HG03175 (cell line): ENCODE results near the gene NPW.

Source experiments
- ATAC-seq: cut with Tn5 transposase; IDR thresholded peaks from one replicate; pipeline ENCODE4 v1.9.1; 2021; ENCODE audit warnings: mild to moderate bottlenecking, moderate library complexity; ENCODE audit not compliant: unreplicated experiment

The NPW gene

DNA sequence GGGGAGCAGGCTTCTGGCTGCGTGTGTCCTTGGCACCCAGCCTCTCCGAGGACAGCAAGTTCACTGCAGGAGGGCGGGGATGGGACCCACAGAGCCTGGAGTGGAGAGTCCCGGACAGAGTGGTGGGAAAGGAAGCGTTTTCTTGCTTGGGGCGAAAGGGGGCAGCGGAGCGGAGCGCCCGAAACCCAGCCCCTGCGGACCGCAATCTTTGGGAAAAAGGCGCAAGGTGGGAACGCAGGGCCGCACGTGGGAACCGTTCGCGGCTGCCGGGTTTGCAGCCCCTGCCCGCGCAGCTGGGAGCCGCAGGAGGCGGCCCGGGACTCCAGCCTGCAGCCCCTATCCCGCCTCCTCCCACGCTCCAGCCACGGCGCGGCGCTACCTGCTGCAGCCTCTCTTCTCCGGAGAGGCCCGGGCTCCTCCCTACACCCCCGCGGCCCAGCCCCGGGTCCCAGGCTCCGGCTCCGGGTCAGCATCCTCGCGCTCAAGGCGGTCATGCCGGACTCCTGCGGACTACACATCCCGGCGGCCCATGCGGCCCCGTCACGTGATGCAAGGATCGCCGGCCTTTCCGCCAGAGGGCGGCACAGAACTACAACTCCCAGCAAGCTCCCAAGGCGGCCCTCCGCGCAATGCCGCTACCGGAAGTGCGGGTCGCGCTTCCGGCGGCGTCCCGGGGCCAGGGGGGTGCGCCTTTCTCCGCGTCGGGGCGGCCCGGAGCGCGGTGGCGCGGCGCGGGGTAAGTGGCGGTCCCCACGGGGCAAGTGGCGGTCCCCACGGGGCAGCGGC lies 27.9 kb downstream of the NPW start, which contains the start of the genes NTHL1 and TSC2:
NTHL1 (minus strand) TSS at position 505 of the 786 bp plus-strand sequence; CDS start at position 494, 11 bp downstream.
TSC2 (plus strand) TSS at position 656 of the 786 bp plus-strand sequence. CDS start 631 bp downstream, outside the sequence.
- ATAC-seq = peak; percentile 91

DNA sequence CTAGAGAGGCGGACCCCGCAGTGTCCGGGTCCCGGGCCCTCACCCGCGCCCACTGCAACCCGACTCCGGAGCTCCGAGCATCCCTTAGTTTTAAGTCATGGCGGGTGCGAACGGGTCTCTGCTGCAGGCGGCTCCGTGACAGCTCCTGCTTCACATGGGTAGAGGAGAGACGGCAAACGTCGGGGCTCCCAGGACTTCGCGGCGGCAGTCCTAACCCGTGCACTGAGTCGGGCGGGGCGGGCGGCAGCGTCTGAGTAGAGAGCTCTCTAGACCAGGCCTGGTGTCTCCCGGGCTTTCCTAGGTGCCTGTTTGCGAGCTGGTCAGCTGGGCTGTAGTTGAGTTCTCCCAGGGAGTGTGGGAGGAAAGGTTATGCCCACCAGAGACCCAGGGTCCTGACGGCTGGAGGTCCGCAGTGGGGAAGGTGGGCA lies 28.5 kb downstream of the NPW start:
- ATAC-seq = peak; percentile 29

- ATAC-seq = no peak
Measured at GRCh38 chr16:2053211-2053610, 33.6 kb downstream of the NPW start.

GRCh38 chr16:2053897-2054296 lies 34.3 kb downstream of the NPW start:
- ATAC-seq = no peak

DNA sequence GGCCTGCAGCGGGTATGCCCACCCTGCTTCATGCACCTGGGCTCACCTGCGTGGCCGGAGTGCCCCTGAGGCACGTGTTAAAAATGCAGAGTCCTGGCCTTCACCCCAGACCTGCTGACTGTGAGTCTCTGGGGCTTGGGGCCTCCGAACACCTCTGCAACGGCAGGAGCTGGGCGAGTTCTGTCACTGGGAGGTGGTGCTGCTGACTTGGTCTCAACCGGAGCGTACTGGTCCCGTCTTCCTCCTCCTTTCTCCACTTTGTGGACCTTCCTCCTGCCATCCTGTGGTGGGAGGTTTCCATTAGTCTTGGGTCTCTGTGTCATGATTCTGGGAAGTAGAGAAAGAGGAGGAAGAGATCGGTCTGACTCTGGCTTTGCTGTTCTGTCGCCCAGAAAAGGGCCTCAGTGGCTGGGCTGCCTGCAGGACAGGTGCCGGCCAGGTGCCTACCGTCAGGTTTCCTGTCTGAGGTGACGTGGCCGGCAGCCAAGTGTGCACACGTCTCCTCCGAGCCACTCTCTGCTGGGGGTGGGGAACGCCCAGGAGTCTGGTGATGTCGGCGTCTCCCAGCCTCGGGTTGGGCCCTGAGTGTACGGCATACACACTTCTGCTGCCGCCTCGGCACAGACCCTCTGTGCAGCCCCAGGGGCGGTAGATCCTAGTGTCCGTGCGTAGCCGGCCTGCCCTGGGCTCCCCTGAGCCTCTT lies 35.1 kb downstream of the NPW start:
- ATAC-seq = no peak

- no peak for ATAC-seq
Measured at GRCh38 chr16:2056077-2056476, 36.5 kb downstream of the NPW start.

DNA sequence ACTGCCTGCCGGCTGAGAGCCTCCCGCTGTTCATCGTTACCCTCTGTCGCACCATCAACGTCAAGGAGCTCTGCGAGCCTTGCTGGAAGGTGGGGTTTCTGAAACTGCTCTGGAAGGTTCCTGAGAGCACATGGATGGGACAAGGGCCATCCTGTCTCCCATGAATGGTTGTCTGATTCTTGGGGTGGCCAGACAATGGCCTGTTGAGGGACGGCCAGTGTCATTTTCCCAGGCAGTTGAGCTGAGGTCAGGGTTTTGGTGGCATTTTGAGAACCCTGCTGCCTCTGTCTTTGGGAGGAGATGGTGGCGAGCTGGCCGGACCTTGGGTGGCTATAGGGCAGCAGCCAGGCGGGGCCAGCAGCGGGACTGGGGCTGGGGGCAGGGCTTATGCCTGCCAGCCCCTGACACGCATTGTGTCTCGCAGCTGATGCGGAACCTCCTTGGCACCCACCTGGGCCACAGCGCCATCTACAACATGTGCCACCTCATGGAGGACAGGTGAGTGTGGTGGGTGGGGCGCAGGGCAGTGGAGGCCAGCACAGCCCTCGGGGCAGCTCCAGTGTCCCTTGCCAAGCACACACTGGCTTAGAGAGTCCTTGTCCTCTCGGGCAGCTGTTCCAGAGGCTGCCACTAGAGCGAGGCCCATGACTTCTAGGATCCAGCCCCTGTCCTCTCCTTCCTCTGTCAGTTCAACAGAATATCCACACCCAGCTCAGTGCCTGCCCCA lies 37.3 kb downstream of the NPW start:
- no peak for ATAC-seq

- ATAC-seq = no peak
Measured at GRCh38 chr16:2057438-2057837, 37.9 kb downstream of the NPW start.

GRCh38 chr16:2058420-2058819 lies 38.8 kb downstream of the NPW start:
- ATAC-seq = no peak

DNA sequence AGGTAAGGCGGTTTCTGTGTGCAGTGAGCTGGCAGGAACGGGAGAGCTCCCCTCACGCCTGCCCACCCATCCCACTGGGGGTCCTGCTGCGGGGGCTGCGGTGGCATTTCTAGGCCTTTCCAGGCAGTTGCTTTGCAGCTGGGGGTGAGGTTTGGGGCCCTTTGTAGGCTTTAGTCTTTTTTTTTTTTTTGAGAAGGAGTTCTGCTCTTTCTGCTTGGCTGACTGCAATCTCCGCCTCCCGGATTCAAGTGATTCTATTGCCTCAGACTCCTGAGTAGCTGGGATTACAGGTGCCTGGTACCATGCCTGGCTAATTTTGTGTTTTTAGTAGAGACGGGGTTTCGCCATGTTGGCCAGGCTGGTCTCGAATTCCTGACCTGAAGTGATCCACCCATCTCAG lies 39.3 kb downstream of the NPW start:
- ATAC-seq = no peak

DNA sequence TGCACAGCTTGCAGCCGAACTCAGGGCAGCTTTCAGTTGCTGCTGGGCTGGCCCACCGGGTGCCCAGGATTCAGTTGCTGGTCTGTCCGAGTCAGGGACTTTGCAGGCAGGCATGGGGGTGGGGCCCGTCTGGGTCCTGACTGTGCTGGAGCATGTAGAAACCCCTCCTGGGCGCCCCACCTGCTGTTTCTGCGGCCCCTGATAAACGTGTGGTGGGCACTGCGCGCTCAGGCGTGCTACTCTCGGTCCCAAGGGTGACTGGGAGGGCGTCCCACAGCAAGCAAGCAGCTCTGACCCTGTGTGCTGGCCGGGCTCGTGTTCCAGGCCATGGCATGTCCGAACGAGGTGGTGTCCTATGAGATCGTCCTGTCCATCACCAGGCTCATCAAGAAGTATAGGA lies 40.8 kb downstream of the NPW start:
- no peak for ATAC-seq

DNA sequence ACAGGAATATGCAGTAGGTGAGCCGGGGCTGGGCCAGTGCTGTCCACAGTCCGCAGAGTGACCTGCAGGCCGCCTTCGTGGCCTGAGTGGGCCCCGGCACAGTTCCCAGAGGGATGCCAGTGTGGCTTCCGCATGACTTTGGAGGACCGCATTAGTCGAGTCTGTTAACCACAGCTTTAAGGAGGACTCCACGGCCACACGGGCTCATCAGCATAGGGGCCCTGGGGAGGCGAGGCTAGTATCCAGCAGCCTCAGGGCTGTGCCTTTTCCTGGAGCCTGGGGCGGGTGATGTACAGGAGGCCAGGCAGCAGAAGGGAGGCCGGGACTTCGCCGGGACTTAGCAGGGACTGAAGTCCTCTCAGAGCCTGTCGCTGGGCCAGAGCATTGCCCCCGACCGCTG lies 41.4 kb downstream of the NPW start:
- ATAC-seq = no peak

GRCh38 chr16:2061526-2061925 lies 41.9 kb downstream of the NPW start:
- no peak for ATAC-seq

DNA sequence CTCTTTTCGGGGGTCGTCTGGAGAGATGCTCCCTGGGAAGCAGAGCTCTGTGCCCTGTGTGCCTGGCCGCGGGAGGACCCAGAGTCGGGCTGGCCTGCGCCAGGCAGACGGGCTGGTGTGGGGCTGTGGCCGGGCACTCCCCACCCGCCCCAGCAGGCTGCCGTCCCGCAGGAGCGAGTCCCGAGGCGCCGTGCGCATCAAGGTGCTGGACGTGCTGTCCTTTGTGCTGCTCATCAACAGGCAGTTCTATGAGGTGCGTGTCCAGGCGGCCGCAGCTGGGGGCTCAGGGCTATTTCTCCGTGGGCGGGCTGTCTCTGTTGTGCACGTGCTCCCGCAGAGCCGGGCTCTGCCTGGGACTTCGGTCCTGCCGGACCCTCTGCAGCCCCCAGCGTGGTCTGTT lies 43.2 kb downstream of the NPW start:
- ATAC-seq = no peak

DNA sequence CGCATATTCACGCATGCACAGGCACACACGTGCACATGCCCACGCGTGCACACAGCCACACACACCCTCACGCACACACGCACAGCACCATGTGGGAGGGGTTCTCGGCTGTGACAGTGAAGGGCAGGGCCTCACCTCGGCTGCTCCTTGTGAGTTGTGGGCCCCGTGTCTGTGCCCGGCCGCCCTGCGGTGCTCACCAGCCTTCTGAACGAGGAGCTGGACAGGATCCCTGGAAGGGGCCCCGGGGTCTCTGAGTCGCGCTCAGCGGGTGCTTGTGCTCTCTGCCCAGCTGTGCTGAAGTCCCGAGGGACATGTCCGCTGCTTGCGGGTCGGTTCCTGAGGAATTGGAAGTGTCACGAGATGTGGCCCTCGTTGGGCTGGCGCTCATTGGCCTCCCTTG lies 44.3 kb downstream of the NPW start:
- no peak for ATAC-seq

GRCh38 chr16:2064368-2064945 lies 44.9 kb downstream of the NPW start:
- ATAC-seq = no peak

- no peak for ATAC-seq
Measured at GRCh38 chr16:2066139-2066538, 46.6 kb downstream of the NPW start.
